Activated CD4-positive, alpha-beta T cell treated with anti-CD3 and anti-CD28 coated beads, Interleukin-2, amount 10 ng/mL, durations not matched to agents 7 days and 5 days (primary cell): Measurements from ENCODE around the gene HRH1. TPM values are rescaled to one million over a fixed set of nuclear protein-coding genes. Genes with fewer than 3 reads are reported as not detected.
A peak's percentile ranks its signal among the peaks of the same experiment; 100 is the strongest.
"Not testable (repeated sequence)": the region's sequence is repeated elsewhere in the genome, so short reads cannot be mapped to it uniquely, and the experiment has no call there.

Source experiments
- CTCF ChIA-PET: fragments of 350-600 bp; sonication (Branson Sonifier 250); formaldehyde crosslinking; loops from one replicate; lab custom pipeline; 2021; ENCODE audit warnings: antibody characterized with exemption; lab: Charles Lee
- POLR2A ChIA-PET: fragments of 350-600 bp; sonication (Branson Sonifier 250); formaldehyde crosslinking; loops from one replicate; lab custom pipeline; 2021; ENCODE audit warnings: antibody characterized with exemption; lab: Charles Lee
- DNase-seq: peaks from one replicate; pipeline ENCODE4 v3.0.0-alpha.2; 2020
- H3K27ac Mint-ChIP-seq: one replicate; pipeline ENCODE4 v1.8.0; 2021; ENCODE audit warnings: mild to moderate bottlenecking, moderate library complexity, mixed read lengths
- H3K27me3 Mint-ChIP-seq: one replicate; pipeline ENCODE4 v1.8.0; 2021; ENCODE audit warnings: mixed read lengths
- H3K36me3 Mint-ChIP-seq: one replicate; pipeline ENCODE4 v1.8.0; 2021; ENCODE audit warnings: low read depth, mixed read lengths
- H3K4me1 Mint-ChIP-seq: one replicate; pipeline ENCODE4 v1.8.0; 2021; ENCODE audit warnings: mixed read lengths
- H3K4me3 Mint-ChIP-seq: one replicate; pipeline ENCODE4 v1.8.0; 2021; ENCODE audit warnings: mild to moderate bottlenecking, moderate library complexity, mixed read lengths
- H3K9me3 Mint-ChIP-seq: one replicate; pipeline ENCODE4 v1.8.0; 2021; ENCODE audit warnings: mixed read lengths
- total RNA-seq, 2 experiments: library from RNA; stranded (reverse); gene quantifications; one replicate each; pipeline ENCODE4 v1.2.3, GENCODE V29; 2021

HRH1 gene
- total RNA-seq, 2 experiments from 2014 or later = 0.25 to 0.27 TPM

DNA sequence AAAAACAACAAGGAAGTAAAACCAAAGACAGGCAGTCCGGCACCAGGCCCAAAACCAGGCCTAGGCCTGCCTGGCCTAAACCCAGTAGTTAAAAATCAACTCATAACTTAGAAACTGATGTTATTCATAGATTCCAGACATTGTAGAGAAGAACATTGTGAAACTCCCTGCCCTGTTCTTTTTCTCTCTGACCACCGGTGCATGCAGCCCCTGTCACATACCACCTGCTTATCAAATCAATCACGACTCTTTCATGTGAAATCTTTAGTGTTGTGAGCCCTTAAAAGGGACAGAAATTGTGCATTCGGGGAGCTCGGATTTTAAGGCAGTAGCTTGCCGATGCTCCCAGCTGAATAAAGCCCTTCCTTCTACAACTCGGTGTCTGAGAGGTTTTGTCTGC, 22.4 kb upstream of the HRH1 start:
- POLR2A ChIA-PET, H3K4me1 Mint-ChIP-seq, CTCF ChIA-PET: not testable (repeated sequence)

DNA sequence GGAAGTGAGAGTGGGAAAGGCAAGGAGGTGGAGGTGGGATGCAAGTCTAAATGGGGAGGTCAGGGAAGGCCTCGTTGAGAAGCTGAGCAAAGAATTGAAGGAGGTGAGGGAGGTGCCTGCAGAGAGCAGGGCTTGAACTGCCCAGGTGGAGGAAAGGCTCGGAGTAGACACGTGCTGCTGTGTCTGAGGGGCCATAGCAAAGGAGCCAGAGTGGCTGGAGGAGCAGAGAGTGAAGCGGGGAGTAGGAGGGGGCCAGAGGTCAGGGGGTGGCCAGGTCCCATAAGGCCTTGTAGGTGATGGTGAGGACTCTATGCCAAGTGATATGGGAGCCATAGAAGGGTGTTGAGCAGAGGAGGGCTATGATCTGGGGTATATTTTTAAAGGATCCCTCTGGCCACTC, 21.4 kb upstream of the HRH1 start:
- H3K4me3 Mint-ChIP-seq = no peak overlapping the region
- H3K36me3 Mint-ChIP-seq = no peaks in the 10 kb centered on the region
- H3K27me3 Mint-ChIP-seq = peaks cover 5% of the 10 kb centered on the region
- no peak overlapping the region for H3K27ac Mint-ChIP-seq
- no peak for DNase-seq
- no peaks in the 10 kb centered on the region for H3K9me3 Mint-ChIP-seq
- CTCF ChIA-PET = no interaction called here
- H3K4me1 Mint-ChIP-seq = peaks cover 8% of the 10 kb centered on the region
- POLR2A ChIA-PET = no interaction called here

More for the DNA sequence above, 22.4 kb upstream of the HRH1 start:
- not testable (repeated sequence) for DNase-seq, H3K27ac Mint-ChIP-seq, H3K27me3 Mint-ChIP-seq, H3K9me3 Mint-ChIP-seq, H3K4me3 Mint-ChIP-seq, H3K36me3 Mint-ChIP-seq

DNA sequence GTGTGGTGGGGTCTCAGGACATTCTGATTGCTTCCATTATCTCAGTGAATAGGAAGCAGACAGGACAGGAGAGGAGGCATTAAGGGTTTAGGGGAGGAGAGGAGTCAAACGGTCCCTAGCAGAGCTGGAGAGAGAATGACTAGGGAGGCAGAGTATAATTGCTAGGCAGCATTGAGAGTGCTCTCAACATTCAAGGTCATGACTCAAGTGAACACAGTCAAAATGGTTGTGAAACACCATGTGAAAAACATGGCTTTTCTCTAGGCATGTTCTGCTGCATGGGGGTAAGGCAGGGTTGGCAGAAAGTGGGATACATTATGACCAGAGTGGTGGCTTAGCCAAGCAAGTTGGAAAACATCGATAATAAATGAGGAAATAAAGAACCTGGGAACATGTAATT, 19.5 kb upstream of the HRH1 start:
- no peak overlapping the region for H3K4me3 Mint-ChIP-seq
- H3K27me3 Mint-ChIP-seq = peaks cover 4% of the 10 kb centered on the region
- H3K9me3 Mint-ChIP-seq = peaks cover 2% of the 10 kb centered on the region
- no peak for DNase-seq
- H3K27ac Mint-ChIP-seq = no peak overlapping the region
- H3K4me1 Mint-ChIP-seq = peaks cover 6% of the 10 kb centered on the region
- CTCF ChIA-PET = no interaction called here
- no peaks in the 10 kb centered on the region for H3K36me3 Mint-ChIP-seq
- POLR2A ChIA-PET = no interaction called here

DNA sequence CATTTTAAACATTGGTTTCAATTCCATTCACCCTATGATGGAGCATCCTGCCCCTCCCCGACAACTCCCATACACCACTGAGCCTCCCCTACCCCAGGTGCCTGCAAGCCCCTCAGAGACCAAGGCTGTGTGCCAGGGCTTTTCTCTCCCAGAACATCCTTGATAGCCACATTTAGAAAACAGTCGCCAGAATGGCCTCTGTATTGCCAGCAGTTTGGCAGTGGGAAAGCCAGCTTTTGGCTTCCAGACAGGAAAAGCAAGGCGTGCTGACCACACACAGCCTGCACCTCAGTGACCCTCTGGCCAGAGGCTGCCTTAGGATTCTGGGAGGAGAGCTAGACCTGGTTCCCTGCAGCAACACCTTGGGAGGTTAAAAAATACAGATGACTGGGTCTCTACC, 18.2 kb upstream of the HRH1 start:
- no peak for DNase-seq
- no peak overlapping the region for H3K4me3 Mint-ChIP-seq
- H3K36me3 Mint-ChIP-seq = no peaks in the 10 kb centered on the region
- H3K4me1 Mint-ChIP-seq = peaks cover 18% of the 10 kb centered on the region
- peaks cover 2% of the 10 kb centered on the region for H3K9me3 Mint-ChIP-seq
- CTCF ChIA-PET = no interaction called here
- no peak overlapping the region for H3K27ac Mint-ChIP-seq
- POLR2A ChIA-PET = no interaction called here
- H3K27me3 Mint-ChIP-seq = peaks cover 2% of the 10 kb centered on the region

DNA sequence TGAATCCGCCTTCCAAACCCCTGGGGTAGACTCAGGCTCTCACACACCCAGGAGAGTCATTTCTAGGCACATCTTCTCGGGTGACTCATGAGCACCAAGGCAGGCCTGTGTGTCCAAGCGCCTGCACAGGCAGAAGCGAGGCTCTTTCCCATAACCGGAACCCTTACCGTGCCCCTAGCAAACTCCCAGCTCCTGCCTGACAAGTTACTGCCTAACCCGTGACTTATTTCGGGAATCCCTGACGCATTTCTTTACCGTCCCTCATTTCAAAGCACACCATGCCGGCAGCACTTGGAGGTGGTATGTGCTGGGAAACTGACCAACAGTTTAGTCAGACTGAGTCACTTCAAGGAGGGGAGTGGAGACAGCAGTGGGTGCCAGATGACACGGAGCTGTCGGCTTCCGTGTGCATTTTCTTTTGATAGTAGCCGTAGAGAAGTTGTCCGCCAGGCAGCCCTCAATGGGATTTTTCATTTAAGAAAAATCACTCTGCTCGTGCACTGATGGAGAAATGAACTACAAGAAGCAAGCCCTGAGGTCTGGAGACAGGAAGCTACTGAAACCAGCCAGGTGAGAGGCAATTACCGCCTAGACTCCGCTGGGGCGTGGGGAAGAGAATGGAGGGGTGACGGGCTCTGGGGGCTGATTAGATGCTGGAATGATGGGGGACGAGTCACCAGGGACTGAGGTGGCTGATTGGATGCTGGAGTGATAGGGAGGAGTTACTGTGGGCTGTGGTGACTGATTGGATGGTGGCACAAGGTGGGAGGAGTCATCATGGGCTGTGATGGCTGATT, 17.3 kb upstream of the HRH1 start:
- Mint-ChIP-seq H3K27ac (peak overlapping the region; percentile 64), H3K9me3 (peaks cover 2% of the 10 kb centered on the region), H3K36me3 (no peaks in the 10 kb centered on the region), H3K4me3 (no peak overlapping the region), H3K27me3 (peaks cover 2% of the 10 kb centered on the region), H3K4me1 (peaks cover 24% of the 10 kb centered on the region)
- ChIA-PET CTCF (no interaction called here), POLR2A (no interaction called here)
- DNase-seq = no peak

DNA sequence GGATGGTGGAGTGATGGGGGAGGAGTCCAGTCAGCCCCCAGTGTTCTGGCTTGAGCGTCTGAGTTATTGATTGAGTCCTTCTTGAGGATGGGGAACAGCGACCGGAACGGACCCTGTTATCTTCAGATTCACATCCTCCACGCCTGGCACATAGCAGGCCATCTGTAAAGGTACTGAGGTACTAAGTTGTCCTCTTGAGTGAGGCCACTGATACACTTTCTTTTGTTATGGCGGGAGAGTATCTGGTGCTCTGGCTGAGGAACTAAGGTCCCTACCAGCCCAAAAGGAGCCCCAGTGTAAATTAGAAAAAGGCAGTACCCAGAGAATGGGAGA, 16.7 kb upstream of the HRH1 start:
- peaks cover 2% of the 10 kb centered on the region for H3K9me3 Mint-ChIP-seq
- CTCF ChIA-PET = no interaction called here
- POLR2A ChIA-PET = no interaction called here
- DNase-seq = no peak
- no peak overlapping the region for H3K27ac Mint-ChIP-seq
- no peak overlapping the region for H3K4me3 Mint-ChIP-seq
- peaks cover 24% of the 10 kb centered on the region for H3K4me1 Mint-ChIP-seq
- peaks cover 4% of the 10 kb centered on the region for H3K27me3 Mint-ChIP-seq
- no peaks in the 10 kb centered on the region for H3K36me3 Mint-ChIP-seq

DNA sequence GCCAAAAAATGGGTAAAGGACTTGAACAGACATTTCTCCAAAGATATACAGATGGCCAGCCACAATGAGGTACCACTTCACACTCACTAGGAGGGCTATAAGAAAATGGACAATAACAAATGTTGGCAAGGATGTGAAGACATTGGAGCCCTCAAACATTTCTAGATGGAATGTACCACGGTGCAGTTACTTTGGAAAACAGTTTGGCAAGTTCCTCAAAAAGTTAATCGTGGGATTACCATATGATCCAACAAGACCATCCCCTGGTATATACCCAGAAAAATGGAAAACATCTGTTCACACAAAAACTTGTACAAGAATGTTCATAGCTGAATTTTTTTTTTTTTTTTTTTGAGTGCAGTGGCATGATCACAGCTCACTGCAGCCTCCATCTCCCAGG, 15.9 kb upstream of the HRH1 start:
- ChIA-PET POLR2A (no interaction called here), CTCF (interaction anchor here (0.6 to 0.7 kb wide), 2 partner anchors 200 to 533 kb away, joined by 3 to 4 read pairs; no protein-coding TSS in a partner anchor)
- Mint-ChIP-seq H3K27me3 (peaks cover 4% of the 10 kb centered on the region), H3K4me1 (peaks cover 24% of the 10 kb centered on the region), H3K9me3 (peaks cover 2% of the 10 kb centered on the region), H3K36me3 (no peaks in the 10 kb centered on the region), H3K4me3 (no peak overlapping the region), H3K27ac (no peak overlapping the region)
- no peak for DNase-seq

DNA sequence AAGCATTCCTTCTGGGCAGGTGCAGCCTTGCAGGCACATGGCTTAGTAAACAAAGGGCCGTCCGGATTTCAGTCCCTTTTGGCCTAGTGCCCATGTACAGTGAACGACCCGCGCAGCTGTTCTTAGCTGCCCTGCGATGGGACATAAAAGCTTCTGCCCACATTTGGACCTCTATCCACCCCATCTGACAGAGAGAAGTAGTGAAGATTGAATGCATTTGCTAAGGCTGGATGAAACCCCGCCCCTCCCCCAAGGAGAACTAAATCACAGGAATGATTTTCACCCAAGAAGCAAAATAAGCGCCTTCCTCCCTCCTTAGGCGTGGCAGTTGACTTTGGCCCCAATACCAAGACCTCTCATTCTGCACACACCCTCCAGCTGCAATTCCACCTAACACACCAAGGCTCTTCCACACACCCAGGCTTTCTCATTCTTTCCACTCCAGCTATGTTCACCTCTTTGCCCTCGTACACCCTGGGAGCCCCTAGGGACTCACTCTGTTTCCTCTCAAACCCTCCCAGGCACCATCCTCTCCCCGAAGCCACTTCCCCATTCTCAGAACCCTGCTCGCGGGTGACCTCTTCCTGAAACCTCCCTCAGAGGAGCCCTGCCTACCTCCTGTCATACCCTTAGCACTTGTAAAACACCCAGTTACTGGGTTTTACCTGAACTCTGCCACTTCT, 14.1 kb upstream of the HRH1 start:
- CTCF ChIA-PET = interaction anchor here (1.4 kb wide), 1 partner anchor 9 kb away, joined by 4 read pairs; no protein-coding TSS in a partner anchor
- Mint-ChIP-seq H3K4me3 (peak overlapping the region; percentile 20), H3K36me3 (peaks cover 2% of the 10 kb centered on the region), H3K27ac (peak overlapping the region; percentile 85), H3K27me3 (peaks cover 8% of the 10 kb centered on the region), H3K4me1 (peaks cover 24% of the 10 kb centered on the region), H3K9me3 (peaks cover 2% of the 10 kb centered on the region)
- DNase-seq = peak; percentile 66
- POLR2A ChIA-PET = interaction anchor here (0.6 to 0.8 kb wide), 2 partner anchors 29 to 132 kb away, joined by 3 to 4 read pairs; partner anchors contain the start of gene ATG7

DNA sequence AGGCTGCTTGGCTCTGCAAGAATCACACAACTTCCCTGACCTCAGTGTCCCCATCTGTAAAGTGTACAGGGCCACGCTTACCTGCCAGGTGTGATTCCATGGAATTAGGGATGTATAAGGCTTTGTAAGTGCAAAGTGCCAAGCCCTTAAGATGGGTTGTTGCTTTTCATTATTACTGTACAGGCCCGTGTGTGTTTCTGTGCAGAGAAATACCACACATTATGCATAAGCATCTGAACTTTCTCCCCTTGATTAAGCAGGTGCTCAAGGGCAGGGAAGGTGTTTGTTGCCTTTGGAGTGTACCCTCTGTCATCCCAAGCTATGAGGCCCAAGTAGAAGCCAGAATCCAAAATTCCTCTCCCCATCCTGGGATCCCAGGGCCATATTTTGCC, 13.6 kb upstream of the HRH1 start:
- Mint-ChIP-seq H3K9me3 (peaks cover 2% of the 10 kb centered on the region), H3K27ac (peak overlapping the region; percentile 85), H3K4me3 (peak overlapping the region; percentile 20), H3K36me3 (peaks cover 2% of the 10 kb centered on the region), H3K27me3 (peaks cover 13% of the 10 kb centered on the region), H3K4me1 (peaks cover 24% of the 10 kb centered on the region)
- DNase-seq = no peak
- ChIA-PET POLR2A (no interaction called here), CTCF (no interaction called here)

DNA sequence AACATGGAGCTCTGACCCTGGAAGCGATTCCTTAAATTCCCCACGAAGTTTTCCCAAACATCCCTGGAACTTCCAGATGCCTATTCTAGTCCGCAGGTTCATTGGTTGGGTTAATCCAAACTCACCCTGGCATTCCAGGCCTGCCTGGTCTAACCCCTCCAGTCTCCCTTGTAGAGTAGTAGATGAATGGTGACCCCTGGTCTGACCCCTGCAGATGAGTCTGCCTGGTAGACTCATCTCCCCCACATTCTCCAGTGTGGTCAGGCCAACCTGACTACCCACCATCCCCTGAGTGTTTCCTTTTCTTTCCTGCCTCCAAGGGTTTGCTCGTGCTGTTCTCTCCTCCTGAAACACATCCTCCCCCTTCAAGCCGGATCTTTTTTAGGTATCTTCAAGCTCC, 10.8 kb upstream of the HRH1 start:
- H3K4me1 Mint-ChIP-seq = peaks cover 23% of the 10 kb centered on the region
- H3K27ac Mint-ChIP-seq = no peak overlapping the region
- ChIA-PET CTCF (no interaction called here), POLR2A (no interaction called here)
- DNase-seq = no peak
- H3K4me3 Mint-ChIP-seq = no peak overlapping the region
- H3K36me3 Mint-ChIP-seq = peaks cover 2% of the 10 kb centered on the region
- H3K9me3 Mint-ChIP-seq = no peaks in the 10 kb centered on the region
- peaks cover 33% of the 10 kb centered on the region for H3K27me3 Mint-ChIP-seq

DNA sequence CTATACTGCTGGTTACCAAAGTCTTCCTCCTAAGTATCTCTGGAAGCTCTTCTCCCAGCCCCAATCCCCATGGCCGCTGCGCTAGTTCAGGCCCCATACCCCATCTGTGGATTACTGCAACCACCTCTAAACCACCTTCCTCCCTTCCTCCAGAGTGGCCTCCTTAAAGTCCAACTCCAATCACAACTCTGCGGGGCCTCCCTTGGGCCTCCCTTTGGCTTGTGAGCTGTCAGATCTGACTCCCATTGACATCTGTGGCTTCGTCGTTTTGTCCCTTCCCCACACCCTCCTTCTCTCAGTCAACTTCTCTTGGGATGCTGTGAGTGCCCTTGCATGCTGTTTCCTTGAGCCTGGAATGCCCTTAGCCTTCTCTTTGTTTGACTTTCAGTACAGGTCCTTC, 9.3 kb upstream of the HRH1 start:
- ChIA-PET POLR2A (no interaction called here), CTCF (interaction anchor here (0.5 kb wide), 1 partner anchor 153 kb away, joined by 3 read pairs; no protein-coding TSS in a partner anchor)
- Mint-ChIP-seq H3K27me3 (peaks cover 42% of the 10 kb centered on the region), H3K4me1 (peaks cover 17% of the 10 kb centered on the region), H3K36me3 (peaks cover 2% of the 10 kb centered on the region), H3K9me3 (no peaks in the 10 kb centered on the region), H3K4me3 (no peak overlapping the region), H3K27ac (no peak overlapping the region)
- DNase-seq = no peak

DNA sequence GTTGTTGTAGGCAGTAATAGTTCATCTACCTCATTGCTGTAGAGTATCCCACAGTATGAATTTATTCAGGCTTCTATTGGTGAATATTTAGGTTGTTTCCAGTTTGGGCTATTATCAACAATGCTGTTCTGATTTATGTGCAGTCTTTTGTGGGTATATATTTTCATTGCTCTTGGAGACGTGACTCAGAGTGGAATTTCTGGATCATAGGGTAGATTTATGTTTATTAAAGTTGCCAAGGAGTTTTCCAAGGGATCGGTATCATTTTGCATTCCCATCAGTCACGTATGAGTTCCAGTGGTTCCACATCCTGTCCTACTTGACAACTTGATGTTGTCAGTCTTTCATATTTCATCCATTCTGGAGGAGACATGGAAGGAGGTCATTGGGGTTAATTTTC, 8.4 kb upstream of the HRH1 start:
- H3K9me3 Mint-ChIP-seq = no peaks in the 10 kb centered on the region
- no peak for DNase-seq
- CTCF ChIA-PET = no interaction called here
- no peak overlapping the region for H3K4me3 Mint-ChIP-seq
- no peak overlapping the region for H3K27ac Mint-ChIP-seq
- peaks cover 2% of the 10 kb centered on the region for H3K36me3 Mint-ChIP-seq
- H3K27me3 Mint-ChIP-seq = peaks cover 45% of the 10 kb centered on the region
- peaks cover 8% of the 10 kb centered on the region for H3K4me1 Mint-ChIP-seq
- POLR2A ChIA-PET = no interaction called here
